Measurements from ENCODE around the gene COPE. TPM values are rescaled to one million over a fixed set of nuclear protein-coding genes. Genes with fewer than 3 reads are reported as not detected.
"Not testable (repeated sequence)": the region's sequence is repeated elsewhere in the genome, so short reads cannot be mapped to it uniquely, and the experiment has no call there.

Gene COPE
- total RNA-seq, 4 donors from 2014 or later, result 169 to 229 (median 203) TPM

DNA sequence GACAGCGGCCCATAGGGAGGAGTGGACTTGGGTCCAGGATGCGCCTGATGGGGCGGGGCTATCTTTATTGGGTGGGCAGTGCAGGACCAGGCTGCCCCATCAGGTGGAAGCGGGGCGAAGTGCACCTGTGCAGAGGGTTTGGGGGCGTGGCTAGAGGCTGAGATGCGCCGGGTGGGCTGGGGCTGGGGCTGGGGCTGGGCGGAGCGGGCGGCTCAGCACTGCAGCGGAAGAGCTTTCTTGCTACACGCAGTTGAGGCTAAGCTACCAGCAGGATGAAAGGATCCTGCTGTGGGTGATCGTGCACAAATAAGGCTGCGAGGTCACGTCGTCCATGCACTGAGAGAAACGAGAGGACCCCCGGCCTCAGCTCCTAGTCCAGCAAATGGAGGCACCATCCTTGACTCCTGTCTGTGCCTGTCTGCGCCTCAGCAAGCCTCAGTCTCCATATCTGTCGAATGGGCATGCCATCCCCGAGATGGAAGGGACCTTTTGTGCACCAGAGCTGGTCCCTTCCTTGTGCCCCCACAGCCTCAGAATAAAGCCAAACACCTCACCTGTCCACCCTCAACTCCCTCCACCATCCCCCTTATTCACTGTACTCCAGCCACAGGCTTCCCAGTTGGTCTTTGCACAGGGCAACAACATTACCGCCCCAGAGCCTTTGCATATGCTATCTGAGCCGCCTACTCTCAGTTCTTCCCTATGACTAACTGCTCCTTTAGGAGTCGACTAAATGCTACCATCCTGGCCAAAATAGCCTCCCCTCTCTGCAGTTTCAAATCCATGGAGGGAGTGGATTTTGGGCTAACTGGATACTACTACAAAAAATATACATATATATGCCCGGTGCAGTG, 42.8 kb upstream of the COPE start:
- TF ChIP-seq, protein P1, sequence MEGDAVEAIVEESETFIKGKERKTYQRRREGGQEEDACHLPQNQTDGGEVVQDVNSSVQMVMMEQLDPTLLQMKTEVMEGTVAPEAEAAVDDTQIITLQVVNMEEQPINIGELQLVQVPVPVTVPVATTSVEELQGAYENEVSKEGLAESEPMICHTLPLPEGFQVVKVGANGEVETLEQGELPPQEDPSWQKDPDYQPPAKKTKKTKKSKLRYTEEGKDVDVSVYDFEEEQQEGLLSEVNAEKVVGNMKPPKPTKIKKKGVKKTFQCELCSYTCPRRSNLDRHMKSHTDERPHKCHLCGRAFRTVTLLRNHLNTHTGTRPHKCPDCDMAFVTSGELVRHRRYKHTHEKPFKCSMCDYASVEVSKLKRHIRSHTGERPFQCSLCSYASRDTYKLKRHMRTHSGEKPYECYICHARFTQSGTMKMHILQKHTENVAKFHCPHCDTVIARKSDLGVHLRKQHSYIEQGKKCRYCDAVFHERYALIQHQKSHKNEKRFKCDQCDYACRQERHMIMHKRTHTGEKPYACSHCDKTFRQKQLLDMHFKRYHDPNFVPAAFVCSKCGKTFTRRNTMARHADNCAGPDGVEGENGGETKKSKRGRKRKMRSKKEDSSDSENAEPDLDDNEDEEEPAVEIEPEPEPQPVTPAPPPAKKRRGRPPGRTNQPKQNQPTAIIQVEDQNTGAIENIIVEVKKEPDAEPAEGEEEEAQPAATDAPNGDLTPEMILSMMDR (IDR thresholded peaks at IDR 0.05 in 4 of 5, conservative IDR thresholded peaks at IDR 0.05 in 1 of 5), result no peak
- no peak for TF ChIP-seq POLR2A (IDR thresholded peaks at IDR 0.05)
- Histone ChIP-seq H3K36me3 (no peaks in the 10 kb centered on the region), H3K27me3 (peaks cover 0 to 23% (median 15%) of the 10 kb centered on the region in 3 donors), H3K9me3 (no peaks in the 10 kb centered on the region), H3K4me1 (no peaks in the 10 kb centered on the region), H3K27ac (no peak overlapping the region), H3K4me3 (no peak overlapping the region)
- ATAC-seq (no peak), DNase-seq (no peak)
- in situ Hi-C loops (cut with MboI; ENCODE audit: low sequenced_read_pairs in 4 of 4), result no loop called here
- intact Hi-C loops (cut with DNase I; ENCODE audit: low total_unique reads), result no loop called here

DNA sequence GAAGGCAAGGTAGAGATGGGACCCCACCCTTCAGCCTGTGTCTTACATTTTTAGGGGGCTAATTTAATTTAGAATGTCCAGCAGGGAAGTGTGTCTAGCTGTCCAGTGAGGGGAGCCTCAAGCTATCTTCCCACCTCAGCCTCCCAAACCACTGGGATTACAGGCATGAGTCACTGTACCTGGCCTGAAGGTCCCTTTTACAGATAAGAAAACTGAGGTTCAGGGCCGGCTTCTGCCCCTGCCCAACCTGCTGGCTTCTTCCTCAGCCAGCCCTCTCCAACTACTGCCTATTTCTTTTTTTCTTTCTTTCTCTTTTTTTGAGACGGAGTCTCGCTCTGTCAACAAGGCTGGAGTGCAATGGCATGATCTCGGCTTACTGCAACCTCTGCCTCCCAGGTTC, 41.2 kb upstream of the COPE start:
- Histone ChIP-seq H3K27me3 (peaks cover 0 to 23% (median 15%) of the 10 kb centered on the region in 3 donors), H3K4me3 (no peak overlapping the region), H3K9me3 (no peaks in the 10 kb centered on the region), H3K27ac (no peak overlapping the region), H3K4me1 (no peaks in the 10 kb centered on the region), H3K36me3 (no peaks in the 10 kb centered on the region)
- intact Hi-C loops (cut with DNase I; ENCODE audit: low total_unique reads), result no loop called here
- ATAC-seq, result no peak
- no peak for DNase-seq
- TF ChIP-seq, protein P1 (IDR thresholded peaks at IDR 0.05 in 4 of 5, conservative IDR thresholded peaks at IDR 0.05 in 1 of 5), result no peak
- TF ChIP-seq POLR2A (IDR thresholded peaks at IDR 0.05), result no peak
- in situ Hi-C loops (cut with MboI; ENCODE audit: low sequenced_read_pairs in 4 of 4), result no loop called here

DNA sequence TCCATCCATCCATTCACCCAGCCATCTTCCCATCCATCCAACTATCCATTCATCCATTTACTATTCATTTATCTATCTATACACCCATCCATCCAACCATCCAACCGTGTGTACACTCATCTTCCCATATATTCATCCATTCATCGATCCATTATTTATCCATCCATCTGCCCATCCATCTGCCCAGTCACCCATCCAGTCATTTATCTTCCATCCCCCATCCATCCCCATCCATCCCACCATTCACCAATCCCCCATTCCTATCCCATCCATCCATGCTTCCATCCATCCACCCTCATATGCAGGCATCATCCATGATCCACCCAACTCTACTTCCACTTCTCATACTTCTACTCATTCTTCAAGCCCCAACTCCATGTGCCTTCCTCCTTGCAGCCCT, 35.9 kb upstream of the COPE start:
- no peak for ATAC-seq
- Histone ChIP-seq H3K4me3 (no peak overlapping the region), H3K4me1 (peaks cover 0 to 3% of the 10 kb centered on the region in 2 donors), H3K27ac (no peak overlapping the region), H3K36me3 (no peaks in the 10 kb centered on the region), H3K9me3 (no peaks in the 10 kb centered on the region), H3K27me3 (no peaks in the 10 kb centered on the region)
- DNase-seq, result no peak
- in situ Hi-C loops (cut with MboI; ENCODE audit: low sequenced_read_pairs in 4 of 4), result no loop called here
- intact Hi-C loops (cut with DNase I; ENCODE audit: low total_unique reads), result no loop called here
- TF ChIP-seq, protein P1 (IDR thresholded peaks at IDR 0.05 in 4 of 5, conservative IDR thresholded peaks at IDR 0.05 in 1 of 5), result no peak
- no peak for TF ChIP-seq POLR2A (IDR thresholded peaks at IDR 0.05)

DNA sequence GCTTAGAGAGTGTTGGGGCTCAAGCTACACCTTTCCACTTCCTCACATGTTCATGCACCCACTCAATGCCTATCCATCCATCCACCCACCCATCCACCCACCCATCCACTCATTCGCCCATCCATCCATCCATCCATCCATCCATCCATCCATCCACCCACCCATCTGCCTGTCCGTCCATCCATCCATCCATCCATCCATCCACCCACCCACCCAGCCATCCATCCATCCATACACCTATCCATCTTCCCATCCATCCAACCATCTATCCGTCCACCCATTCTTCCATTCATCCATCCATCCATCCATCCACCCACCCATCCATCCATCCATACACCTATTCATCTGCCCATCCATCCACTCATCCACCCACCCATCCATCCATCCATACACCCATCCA, 34.9 kb upstream of the COPE start:
- Histone ChIP-seq H3K36me3 (no peaks in the 10 kb centered on the region), H3K27me3 (no peaks in the 10 kb centered on the region), H3K4me1 (peaks cover 0 to 3% of the 10 kb centered on the region in 2 donors), H3K9me3 (no peaks in the 10 kb centered on the region), H3K4me3 (no peak overlapping the region), H3K27ac (no peak overlapping the region)
- no peak for ATAC-seq
- intact Hi-C loops (cut with DNase I; ENCODE audit: low total_unique reads), result no loop called here
- no peak for TF ChIP-seq POLR2A (IDR thresholded peaks at IDR 0.05)
- TF ChIP-seq, protein P1 (IDR thresholded peaks at IDR 0.05 in 4 of 5, conservative IDR thresholded peaks at IDR 0.05 in 1 of 5), result no peak
- DNase-seq, result no peak
- in situ Hi-C loops (cut with MboI; ENCODE audit: low sequenced_read_pairs in 4 of 4), result no loop called here

DNA sequence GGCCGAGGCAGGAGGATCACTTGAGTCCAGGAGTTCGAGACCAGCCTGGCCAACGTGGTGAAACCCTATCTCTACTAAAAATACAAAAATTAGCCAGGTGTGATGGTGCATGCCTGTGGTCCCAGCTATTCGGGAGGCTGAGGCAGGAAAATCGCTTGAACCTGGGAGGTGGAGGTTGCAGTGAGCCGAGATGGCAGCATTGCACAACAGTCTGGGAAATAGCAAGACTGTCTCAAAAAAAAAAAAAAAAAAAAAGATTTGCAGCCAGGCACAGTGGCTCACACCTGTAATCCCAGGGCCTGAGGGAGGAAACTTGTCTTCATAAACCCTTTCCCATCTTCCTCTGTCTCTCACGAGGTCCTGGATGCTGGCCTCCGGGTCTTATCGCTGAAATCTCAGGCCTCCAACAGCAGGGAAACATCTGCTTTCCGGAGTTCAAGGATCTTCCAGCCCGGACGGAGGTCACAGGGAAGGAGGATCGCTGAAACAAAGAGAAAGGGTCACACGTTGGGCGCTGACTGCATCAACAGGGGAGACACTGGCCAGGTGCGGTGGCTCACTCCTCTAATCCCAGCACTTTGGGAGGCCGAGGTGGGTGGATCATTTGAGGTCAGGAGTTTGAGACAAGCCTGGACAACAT, 33.3 kb upstream of the COPE start:
- H3K36me3 ChIP-seq; ATAC-seq; H3K9me3 ChIP-seq; H3K27ac ChIP-seq; in situ Hi-C loops (cut with MboI; ENCODE audit: low sequenced_read_pairs in 4 of 4); H3K27me3 ChIP-seq; DNase-seq; intact Hi-C loops (cut with DNase I; ENCODE audit: low total_unique reads); H3K4me3 ChIP-seq; H3K4me1 ChIP-seq: not testable (repeated sequence)

Measured in gastrocnemius medialis (tissue), 4 donors.